Measurements from ENCODE around the gene GHRHR. TPM values are rescaled to one million over a fixed set of nuclear protein-coding genes. Genes with fewer than 3 reads are reported as not detected.

Gene GHRHR
- total and polyA plus RNA-seq, 9 of the 15 experiments (the other 6 are each of a cell fraction or from before 2014, with no cell fraction given) = not detected

GRCh38 chr7:30983042-30983913 lies 19.5 kb downstream of the GHRHR start (continued):
- TF ChIP-seq HOXB6 (CRISPR knock-in tag; IDR thresholded peaks at IDR 0.05; ENCODE audit: borderline replicate concordance) (no peak), GTF2F1 (IDR thresholded peaks at IDR 0.05; ENCODE audit: low read depth, low read length) (no peak), ZNF511 (CRISPR knock-in tag; IDR thresholded peaks at IDR 0.05) (no peak), ZNF282 (CRISPR knock-in tag; IDR thresholded peaks at IDR 0.05) (no peak), NEUROD1 (IDR thresholded peaks at IDR 0.05; ENCODE audit: borderline replicate concordance, low read depth, low read length, partially characterized antibody) (no peak), HNRNPH1 (optimal IDR thresholded peaks at IDR 0.05; ENCODE audit: low read depth, low read length) (no peak), RBM34 (IDR thresholded peaks at IDR 0.05; ENCODE audit: borderline replicate concordance, insufficient read depth, low read length) (no peak), ZNF354B (CRISPR knock-in tag; IDR thresholded peaks at IDR 0.05) (no peak), ZNF253 (CRISPR knock-in tag; conservative IDR thresholded peaks at IDR 0.05) (no peak), SP1 (CRISPR knock-in tag; IDR thresholded peaks at IDR 0.05) (no peak), CCAR2 (IDR thresholded peaks at IDR 0.05; ENCODE audit: low read depth, low read length) (no peak), SPI1 (IDR thresholded peaks at IDR 0.05; ENCODE audit: borderline replicate concordance, low read depth, low read length) (no peak), SMC3 (conservative IDR thresholded peaks at IDR 0.05; ENCODE audit: insufficient read depth, low read depth, low read length) (peak; percentile 95), ZNF586 (CRISPR knock-in tag; conservative IDR thresholded peaks at IDR 0.05) (no peak), CREM (IDR thresholded peaks at IDR 0.05; ENCODE audit: low read depth) (peak; percentile 47; the same call in 1 of the 2 replicates), ZNF12 (CRISPR knock-in tag; IDR thresholded peaks at IDR 0.05) (no peak), PHF20 (IDR thresholded peaks at IDR 0.05; ENCODE audit: partially characterized antibody) (no peak), TAF7 (tag; IDR thresholded peaks at IDR 0.05) (no peak), FOXA1 (IDR thresholded peaks at IDR 0.05; ENCODE audit: borderline replicate concordance) (no peak), BHLHE40 (IDR thresholded peaks at IDR 0.05; ENCODE audit: low read length) (no peak), NFE2 (IDR thresholded peaks at IDR 0.05; ENCODE audit: low read depth) (no peak), NR3C1 (CRISPR knock-in tag; IDR thresholded peaks at IDR 0.05) (no peak), SLC30A9 (CRISPR knock-in tag; IDR thresholded peaks at IDR 0.05) (no peak), NRF1 (conservative IDR thresholded peaks at IDR 0.05 in 1 of 2, IDR thresholded peaks at IDR 0.05 in 1 of 2) (peak in 1 of 2 experiments; percentile 23; a peak in 1 of 4 replicates), RAD21 (CRISPR knock-in tag; conservative IDR thresholded peaks at IDR 0.05 in 1 of 2, IDR thresholded peaks at IDR 0.05 in 1 of 2) (peak; percentile 68 to 93)
- TF ChIP-seq, protein P1, sequence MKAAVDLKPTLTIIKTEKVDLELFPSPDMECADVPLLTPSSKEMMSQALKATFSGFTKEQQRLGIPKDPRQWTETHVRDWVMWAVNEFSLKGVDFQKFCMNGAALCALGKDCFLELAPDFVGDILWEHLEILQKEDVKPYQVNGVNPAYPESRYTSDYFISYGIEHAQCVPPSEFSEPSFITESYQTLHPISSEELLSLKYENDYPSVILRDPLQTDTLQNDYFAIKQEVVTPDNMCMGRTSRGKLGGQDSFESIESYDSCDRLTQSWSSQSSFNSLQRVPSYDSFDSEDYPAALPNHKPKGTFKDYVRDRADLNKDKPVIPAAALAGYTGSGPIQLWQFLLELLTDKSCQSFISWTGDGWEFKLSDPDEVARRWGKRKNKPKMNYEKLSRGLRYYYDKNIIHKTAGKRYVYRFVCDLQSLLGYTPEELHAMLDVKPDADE (conservative IDR thresholded peaks at IDR 0.05; ENCODE audit: control insufficient read depth, low read depth, low read length) = no peak
- TF ChIP-seq, protein P2, sequence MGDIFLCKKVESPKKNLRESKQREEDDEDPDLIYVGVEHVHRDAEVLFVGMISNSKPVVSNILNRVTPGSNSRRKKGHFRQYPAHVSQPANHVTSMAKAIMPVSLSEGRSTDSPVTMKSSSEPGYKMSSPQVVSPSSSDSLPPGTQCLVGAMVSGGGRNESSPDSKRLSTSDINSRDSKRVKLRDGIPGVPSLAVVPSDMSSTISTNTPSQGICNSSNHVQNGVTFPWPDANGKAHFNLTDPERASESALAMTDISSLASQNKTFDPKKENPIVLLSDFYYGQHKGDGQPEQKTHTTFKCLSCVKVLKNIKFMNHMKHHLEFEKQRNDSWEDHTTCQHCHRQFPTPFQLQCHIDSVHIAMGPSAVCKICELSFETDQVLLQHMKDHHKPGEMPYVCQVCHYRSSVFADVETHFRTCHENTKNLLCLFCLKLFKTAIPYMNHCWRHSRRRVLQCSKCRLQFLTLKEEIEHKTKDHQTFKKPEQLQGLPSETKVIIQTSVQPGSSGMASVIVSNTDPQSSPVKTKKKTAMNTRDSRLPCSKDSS (IDR thresholded peaks at IDR 0.05; ENCODE audit: low read depth, partially characterized antibody) = no peak

All from K562 (cell line).